GM19468 (cell line): Measurements from ENCODE around the gene SSH3.

Source experiments
- ATAC-seq: cut with Tn5 transposase; IDR thresholded peaks from one replicate; pipeline ENCODE4 v1.9.1; 2021; ENCODE audit warnings: mild to moderate bottlenecking, moderate library complexity, moderate number of reproducible peaks; ENCODE audit not compliant: unreplicated experiment; ENCODE audit errors: extremely low read depth

SSH3 gene

DNA sequence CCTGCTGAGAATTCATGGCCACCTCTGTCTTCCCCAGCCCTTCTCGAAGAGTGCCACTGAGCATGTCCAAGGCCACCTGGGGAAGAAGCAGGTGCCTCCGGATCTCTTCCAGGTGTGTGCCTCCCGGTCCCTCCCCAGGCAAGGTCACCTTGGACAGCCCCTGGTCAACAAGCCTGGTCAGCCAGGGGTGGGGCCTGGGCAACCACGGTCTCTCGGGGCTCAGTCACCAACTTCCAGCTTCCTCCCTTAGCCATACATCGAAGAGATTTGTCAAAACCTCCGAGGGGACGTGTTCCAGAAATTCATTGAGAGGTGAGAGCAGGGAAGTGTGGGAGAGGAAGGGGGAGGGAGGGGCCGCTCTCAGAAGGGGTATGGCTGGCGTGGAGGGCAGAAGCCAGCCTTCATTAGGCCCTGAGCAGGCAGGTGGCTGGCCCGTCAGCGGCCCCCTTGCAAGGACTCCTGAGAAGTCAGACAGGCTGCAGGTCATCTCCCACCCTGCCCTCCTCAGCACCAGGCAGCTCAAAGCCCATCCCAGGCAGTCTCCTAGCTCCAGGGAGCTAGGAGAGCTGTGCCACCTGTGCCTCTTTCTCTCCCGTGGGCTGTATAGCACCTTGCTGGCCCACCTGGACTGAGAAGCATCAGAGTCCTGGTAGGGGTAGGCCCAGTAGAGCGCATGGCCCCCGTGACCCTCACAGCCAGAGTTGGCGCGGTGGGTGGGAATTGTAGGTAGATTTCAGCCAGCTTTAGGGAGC, 23.6 kb upstream of the SSH3 start:
- no peak for ATAC-seq

DNA sequence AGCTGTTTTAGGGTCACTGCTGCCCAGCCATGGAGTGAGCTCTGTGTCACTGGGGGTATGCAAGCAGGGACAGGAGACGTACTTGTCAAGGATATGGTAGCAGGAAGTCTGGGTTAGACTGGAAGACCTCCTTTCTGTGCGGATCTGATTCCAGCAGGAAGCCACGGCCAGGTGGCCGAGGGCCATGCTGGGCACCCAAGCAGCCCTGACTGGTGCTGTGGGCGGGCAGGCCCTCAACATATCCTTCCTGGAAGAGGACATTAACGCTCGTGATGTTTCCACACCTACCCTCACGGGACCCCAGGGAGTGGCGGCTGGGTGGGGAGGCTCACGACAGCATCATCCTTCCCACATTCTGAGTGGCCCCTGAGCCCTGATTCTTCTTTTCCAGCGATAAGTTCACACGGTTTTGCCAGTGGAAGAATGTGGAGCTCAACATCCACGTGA, 23.0 kb upstream of the SSH3 start:
- ATAC-seq: no peak

DNA sequence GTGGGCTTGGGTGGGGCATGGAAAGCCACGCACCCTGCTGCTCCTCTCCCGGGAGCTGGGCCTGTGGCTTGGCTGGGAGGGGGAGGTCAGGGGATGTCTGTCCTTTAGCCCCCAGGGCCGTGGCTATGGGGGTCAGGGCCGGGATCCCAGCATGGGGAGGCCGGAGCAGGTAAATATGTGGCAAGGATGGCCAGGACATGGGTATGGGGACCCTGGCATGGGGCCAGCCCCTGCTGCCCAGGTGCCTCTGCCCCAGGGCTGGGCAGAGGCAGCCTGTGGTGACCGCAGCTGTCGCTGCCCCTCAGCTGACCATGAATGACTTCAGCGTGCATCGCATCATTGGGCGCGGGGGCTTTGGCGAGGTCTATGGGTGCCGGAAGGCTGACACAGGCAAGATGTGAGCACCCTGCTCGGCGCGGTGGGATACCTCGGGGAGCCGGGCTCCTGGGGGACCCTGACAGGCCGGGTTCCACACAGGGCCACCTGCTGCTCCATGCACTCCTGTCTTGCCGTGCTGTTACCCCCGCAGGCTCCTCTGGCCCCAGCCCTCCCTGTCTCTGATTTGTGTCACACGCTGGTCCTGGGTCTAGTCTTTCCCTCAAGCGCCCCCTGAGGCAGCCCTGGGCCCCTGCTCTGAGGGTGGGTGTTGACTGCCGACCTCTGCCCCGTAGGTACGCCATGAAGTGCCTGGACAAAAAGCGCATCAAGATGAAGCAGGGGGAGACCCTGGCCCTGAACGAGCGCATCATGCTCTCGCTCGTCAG, 22.4 kb upstream of the SSH3 start:
- ATAC-seq: no peak

DNA sequence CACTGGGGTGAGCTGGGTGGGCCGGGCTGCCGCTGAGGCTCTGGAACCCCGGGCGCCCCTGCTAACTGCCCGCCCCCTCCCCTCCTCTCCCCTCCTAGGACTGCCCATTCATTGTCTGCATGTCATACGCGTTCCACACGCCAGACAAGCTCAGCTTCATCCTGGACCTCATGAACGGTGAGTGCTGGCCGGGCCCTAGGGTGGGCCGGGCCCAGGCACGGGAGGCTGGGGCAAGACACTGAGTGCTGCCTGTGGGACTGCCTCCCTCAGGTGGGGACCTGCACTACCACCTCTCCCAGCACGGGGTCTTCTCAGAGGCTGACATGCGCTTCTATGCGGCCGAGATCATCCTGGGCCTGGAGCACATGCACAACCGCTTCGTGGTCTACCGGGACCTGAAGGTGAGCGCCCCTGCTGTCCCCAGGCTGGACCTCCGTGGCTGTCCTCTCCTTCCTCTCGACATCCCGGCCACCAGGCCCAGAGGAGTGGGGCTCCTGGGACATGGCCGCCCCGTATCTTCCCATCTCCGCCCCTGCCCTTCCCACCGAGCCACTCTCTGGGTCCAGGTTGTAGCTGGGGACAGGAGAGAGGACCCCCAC, 21.7 kb upstream of the SSH3 start:
- ATAC-seq: no peak

DNA sequence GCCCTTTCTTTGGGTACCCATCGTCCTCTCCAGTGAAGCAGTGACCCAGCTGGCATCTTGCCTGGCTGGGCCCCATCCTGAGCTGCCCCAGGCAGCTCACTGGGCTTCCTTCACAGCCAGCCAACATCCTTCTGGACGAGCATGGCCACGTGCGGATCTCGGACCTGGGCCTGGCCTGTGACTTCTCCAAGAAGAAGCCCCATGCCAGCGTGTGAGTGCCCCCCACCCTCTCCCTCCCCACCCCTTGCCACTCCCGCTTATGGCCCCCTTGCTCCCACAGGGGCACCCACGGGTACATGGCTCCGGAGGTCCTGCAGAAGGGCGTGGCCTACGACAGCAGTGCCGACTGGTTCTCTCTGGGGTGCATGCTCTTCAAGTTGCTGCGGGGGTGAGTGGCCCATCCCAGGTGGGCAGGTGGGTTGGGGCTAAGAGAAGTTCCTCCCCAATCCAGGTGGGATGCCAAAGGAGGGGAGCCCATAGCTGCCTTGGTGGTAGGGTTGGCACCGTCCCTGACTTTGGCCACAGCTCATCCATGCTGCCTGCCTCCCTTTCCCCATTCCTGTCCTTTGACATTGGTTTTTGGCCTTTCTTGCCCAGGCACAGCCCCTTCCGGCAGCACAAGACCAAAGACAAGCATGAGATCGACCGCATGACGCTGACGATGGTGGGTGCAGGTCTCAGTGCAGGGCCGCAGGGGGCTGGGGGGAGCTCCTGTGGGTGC, 21.0 kb upstream of the SSH3 start:
- no peak for ATAC-seq

DNA sequence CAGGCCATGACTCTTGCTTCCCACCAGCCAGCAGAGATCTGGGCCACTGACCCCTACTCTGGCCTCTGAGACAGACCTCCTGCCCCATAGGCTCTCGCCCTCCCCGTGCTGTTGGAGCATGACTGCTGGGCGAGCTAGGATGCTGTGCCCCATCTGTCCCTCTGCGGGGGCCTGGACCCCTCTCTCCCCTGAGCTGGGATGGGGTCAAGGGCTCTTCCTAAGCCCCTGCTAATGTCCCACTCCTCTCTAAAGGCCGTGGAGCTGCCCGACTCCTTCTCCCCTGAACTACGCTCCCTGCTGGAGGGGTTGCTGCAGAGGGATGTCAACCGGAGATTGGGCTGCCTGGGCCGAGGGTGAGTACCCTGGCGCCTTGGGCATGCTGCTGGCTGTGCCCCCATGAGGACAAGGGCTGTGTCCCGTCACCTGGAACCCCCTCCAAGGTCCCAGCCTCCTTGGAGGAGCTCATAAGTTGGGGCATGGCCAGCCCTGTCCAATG, 20.4 kb upstream of the SSH3 start:
- ATAC-seq: no peak

DNA sequence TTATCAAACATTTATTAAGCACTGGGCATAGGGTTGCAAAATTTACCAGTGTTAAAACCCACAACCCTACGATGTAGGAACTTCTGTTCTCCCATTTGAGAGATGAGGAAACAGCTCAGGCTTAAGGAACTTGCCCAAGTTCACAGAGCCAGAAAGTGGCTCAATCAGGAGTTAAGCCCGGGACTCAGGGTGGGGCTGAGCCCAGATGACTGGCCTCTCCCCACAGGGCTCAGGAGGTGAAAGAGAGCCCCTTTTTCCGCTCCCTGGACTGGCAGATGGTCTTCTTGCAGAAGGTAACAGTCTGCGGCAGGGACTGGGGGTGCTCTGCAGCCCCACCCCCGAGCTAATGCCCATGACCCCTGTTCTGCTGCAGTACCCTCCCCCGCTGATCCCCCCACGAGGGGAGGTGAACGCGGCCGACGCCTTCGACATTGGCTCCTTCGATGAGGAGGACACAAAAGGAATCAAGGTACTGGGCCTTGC, 19.8 kb upstream of the SSH3 start:
- ATAC-seq: no peak

DNA sequence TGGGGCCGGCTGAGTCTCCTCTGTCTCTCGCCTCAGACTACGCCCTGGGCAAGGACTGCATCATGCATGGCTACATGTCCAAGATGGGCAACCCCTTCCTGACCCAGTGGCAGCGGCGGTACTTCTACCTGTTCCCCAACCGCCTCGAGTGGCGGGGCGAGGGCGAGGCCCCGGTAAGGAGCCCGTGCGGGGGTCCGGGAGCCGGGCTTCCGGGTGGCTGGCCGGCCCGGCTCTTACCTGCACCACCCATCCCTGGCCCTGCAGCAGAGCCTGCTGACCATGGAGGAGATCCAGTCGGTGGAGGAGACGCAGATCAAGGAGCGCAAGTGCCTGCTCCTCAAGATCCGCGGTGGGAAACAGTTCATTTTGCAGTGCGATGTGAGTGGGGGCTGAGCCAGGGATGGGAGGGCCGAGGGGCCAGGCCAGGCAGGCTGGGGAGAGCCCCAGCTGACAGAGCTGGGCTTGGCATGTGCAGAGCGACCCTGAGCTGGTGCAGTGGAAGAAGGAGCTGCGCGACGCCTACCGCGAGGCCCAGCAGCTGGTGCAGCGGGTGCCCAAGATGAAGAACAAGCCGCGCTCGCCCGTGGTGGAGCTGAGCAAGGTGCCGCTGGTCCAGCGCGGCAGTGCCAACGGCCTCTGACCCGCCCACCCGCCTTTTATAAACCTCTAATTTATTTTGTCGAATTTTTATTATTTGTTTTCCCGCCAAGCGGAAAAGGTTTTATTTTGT, 18.4 kb upstream of the SSH3 start:
- ATAC-seq: no peak

DNA sequence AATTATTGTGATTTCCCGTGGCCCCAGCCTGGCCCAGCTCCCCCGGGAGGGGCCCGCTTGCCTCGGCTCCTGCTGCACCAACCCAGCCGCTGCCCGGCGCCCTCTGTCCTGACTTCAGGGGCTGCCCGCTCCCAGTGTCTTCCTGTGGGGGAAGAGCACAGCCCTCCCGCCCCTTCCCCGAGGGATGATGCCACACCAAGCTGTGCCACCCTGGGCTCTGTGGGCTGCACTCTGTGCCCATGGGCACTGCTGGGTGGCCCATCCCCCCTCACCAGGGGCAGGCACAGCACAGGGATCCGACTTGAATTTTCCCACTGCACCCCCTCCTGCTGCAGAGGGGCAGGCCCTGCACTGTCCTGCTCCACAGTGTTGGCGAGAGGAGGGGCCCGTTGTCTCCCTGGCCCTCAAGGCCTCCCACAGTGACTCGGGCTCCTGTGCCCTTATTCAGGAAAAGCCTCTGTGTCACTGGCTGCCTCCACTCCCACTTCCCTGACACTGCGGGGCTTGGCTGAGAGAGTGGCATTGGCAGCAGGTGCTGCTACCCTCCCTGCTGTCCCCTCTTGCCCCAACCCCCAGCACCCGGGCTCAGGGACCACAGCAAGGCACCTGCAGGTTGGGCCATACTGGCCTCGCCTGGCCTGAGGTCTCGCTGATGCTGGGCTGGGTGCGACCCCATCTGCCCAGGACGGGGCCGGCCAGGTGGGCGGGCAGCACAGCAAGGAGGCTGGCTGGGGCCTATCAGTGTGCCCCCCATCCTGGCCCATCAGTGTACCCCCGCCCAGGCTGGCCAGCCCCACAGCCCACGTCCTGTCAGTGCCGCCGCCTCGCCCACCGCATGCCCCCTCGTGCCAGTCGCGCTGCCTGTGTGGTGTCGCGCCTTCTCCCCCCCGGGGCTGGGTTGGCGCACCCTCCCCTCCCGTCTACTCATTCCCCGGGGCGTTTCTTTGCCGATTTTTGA, 17.5 kb upstream of the SSH3 start:
- ATAC-seq: no peak

DNA sequence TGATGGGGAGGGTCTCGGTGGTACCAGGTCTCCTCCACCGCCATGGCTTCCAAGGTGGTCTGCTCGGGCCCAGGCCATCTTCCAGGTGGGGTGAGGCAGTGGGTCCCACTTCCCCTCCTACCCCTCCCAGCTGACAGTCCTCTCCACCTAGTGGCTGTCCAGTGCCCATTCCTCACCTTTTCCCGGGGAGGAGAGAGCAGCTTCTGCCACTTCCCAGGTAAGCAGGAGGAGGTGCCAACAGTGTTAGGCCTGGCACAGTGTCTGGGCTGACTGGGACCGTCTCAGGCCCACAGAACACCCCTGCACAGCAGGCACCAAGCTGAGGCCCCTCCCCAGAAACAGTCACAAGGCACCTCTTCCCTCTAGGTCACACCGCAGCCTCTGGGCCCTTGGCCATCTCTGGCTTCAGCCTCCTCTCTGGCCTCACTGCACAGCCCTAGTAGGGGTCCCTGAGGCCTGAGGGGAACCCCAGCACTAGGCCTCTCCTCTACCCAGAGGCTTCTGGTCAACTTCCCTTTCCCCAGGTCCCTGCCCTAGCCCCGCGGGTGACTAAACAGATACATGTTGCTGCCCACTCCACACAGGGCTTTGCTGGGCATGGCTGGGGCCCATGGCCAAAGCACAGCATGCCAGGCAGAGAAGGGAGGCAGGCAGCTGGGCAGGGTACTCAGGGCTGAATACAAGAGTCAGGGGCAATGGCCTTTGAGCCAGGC, 16.6 kb upstream of the SSH3 start:
- no peak for ATAC-seq

DNA sequence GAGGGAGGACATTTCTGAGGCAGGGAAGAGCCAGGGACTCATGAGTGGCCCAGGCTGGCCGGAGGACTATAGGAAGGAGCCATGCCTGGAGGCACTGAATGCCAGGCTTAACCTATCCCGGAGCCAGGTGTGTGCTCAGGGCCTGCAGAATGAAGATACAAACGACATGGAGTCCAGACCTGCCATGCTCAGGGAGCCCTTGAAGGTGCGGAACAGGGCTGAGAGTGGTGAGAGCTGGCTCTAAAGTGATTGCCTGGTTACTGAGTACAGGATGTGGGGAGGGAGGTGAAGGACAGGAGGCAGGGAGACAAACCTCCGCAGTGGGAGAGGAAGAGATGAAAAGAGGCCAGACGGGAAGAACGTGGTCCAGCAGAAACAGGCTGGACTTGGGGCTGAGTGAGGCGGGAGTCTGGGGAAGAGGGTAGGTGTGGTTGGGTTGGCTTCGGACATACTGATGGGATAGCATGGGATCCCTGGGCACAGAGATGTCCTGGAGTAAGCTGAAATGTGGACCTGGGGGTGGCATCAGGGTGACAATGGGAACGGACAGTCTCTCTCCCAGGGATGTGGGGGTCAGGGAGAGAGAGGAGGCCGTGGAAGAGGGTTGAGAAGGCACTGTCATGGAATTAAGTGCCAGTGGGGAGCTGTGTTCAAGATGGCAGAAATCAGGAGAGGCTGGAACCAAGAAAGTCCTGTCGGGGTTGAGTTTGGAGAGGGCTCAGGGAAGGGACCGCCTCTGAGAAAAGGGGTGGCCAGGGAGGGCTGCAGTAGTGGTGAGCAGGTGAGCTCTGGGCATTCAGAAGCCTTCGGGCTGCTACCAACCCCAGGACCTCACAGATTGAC, 15.8 kb upstream of the SSH3 start:
- ATAC-seq: no peak

DNA sequence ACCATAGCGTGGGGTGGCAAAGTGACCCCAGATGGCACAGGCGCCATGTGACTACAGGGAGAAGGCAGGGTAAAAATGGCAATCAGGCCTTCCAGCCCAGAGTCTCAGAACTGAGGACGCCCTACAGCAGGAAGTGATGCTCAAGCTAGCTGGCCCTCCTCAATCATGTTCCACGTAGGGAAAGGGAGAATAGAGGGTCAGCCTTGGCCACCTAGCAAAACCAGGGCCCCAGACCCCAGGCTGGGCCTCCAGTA, 15.2 kb upstream of the SSH3 start:
- ATAC-seq: no peak

DNA sequence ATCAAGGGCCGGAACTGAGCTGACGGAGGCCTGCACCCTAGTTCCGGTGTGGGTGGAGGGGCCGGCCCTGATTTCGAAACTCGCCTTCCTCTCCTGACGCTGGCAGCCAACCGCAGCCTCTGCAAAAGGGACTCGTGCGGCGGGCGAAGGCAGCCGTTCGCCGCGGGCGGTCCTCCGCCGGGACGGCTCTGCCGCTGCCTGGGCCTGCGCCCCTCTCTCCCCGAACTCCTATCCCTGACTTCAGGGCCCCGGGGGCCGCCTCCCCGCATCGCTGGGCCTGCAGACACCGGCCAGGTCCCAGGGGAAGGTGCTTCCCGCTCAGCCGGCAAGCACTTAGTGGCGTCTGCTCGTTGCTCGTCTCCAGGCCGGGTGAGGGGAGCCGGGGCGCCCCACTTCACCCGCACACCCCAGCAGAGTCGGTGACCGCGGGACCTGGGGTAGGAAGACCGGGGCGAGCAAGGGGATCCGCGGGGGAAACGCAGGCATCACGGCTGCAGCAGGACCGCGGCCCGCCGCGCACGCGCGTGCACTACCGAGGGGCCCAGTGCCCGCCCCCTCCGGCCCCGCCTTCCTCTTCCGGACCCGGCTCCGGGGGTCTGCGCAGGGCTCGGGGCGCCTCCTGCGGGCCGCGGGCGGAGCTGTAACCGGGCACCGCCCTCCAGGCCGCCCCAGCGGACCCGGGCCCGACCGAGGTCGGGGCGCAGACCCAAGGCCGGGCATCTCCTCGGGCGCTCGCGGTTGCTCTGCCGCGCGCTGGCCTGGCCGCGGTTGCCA, 14.7 kb upstream of the SSH3 start:
- ATAC-seq: peak; percentile 74

DNA sequence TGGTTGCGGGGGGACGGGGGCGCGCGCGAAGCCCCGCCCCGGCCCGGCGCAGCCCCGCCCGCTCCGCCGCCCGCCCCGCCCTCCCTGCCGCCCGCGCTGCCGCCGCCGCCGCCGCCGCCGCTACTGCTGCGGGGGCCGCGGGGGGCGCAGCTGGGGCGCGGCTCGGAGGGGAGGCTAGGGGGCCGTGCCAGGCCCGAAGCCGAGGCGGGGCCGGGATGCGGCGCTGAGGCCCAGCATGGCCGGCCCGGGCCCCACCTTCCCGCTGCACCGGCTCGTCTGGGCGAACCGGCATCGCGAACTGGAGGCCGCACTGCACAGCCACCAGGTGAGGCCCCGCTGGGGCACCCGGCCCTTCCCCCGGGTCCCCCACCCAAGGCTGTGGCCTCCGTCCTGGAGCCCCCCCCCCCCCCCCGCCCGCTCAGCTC, 14.1 kb upstream of the SSH3 start, which contains the start of gene ANKRD13D:
TSS of gene ANKRD13D (plus strand) at position 78 of the 425 bp plus-strand sequence. CDS start at position 236, 158 bp downstream.
- ATAC-seq: peak; percentile 8

DNA sequence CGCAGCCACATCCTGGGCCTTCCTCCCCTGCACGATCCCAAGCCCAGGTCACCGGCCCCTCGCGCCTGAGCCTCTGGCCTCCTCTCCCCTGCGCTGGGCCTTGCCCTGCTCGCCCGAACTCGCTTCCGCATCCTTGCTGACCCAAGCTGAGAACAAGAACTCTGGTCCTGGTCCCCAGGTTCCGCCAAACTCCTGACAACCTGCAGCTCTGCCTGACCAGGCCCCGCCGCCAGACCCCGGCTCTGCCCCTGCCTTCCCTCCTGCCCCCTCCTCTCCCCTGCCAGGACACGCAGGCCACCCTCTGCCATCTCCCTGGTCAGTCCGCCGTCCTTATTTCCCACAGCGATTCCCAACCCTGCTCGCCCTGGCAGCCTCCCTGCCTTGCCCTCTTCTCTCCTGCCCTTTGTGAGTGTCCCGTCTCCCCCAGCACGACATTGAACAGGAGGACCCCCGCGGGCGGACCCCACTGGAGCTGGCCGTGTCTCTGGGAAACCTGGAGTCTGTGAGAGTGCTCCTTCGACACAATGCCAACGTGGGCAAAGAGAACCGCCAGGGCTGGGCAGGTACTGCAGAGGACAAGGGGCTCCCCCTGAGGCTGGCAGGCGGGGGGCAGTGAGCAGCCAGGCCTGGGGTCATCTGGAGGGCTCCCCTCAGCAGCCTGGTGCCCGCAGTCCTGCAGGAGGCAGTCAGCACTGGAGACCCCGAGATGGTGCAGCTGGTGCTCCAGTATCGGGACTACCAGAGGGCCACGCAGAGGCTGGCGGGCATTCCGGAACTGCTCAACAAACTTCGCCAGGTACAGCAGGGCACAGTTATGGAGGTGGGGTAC, 13.5 kb upstream of the SSH3 start:
- ATAC-seq: no peak

DNA sequence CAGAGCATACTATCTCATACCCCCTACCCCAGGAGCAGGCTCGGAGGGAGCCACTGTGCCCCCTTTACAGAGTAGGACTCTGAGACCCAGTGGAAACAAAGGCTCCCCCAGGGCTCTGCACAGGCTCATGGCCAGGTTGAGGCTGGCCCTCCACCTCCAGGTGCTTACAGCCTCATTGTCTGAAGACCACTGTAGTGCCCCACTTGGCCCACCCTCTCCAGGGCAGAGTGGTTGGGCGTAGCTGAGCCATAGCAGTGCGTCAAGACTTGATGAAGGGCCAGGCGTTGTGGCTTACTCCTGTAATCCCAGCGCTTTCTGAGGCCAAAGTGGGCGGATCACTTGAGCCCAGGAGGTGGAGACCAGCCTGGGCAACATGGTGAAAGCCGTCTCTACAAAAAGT, 12.5 kb upstream of the SSH3 start:
- ATAC-seq: no peak
